Right cardiac atrium (tissue), 5 donors: Measurements from ENCODE around the gene EIPR1. TPM values are rescaled to one million over a fixed set of nuclear protein-coding genes. Genes with fewer than 3 reads are reported as not detected.
"Not testable (repeated sequence)": the region's sequence is repeated elsewhere in the genome, so short reads cannot be mapped to it uniquely, and the experiment has no call there.

Experiments
- ATAC-seq, 2 donors: fragments of 200-7000 bp; cut with Tn5 transposase; one replicate each; pipeline versions ENCODE4 v1.8.0 to v1.9.1; 2020; ENCODE audit warnings: moderate library complexity in 2 of 2, mild to moderate bottlenecking in 1 of 2
- DNase-seq, 3 donors: peaks; one replicate each; pipeline ENCODE4 v3.0.0-alpha.2; 2020
- H3K27ac ChIP-seq: one replicate; pipeline ENCODE4 v1.5.1; 2013; ENCODE audit warnings: mild to moderate bottlenecking, low read length, control low read depth, moderate library complexity
- H3K27me3 ChIP-seq: one replicate; pipeline ENCODE4 v1.6.1; 2013; ENCODE audit not compliant: control insufficient read depth, insufficient read depth
- H3K4me1 ChIP-seq: one replicate; pipeline ENCODE4 v1.6.1; 2013; ENCODE audit warnings: low read length; ENCODE audit not compliant: control insufficient read depth, insufficient read depth
- H3K4me3 ChIP-seq: one replicate; pipeline ENCODE4 v1.5.1; 2013; ENCODE audit warnings: low read length, control low read depth
- H3K9me3 ChIP-seq: one replicate; pipeline ENCODE4 v1.6.1; 2013; ENCODE audit warnings: low read length; ENCODE audit not compliant: control insufficient read depth
- WGBS: extraction: QIAGEN DNeasy Blood & Tissue Kit; methylation state at CpG from one replicate; pipeline ENCODE4 v1.1.7; 2013; 5-methylcytosine and 5-hydroxymethylcytosine counted together
- intact Hi-C, 4 donors: fragments of 100-400 bp; cut with DNase I; formaldehyde crosslinking; loops; one replicate each; pipeline versions ENCODE4 v1.11.0 to v1.14.0; 2022 to 2023
- polyA plus RNA-seq: library from polyadenylated mRNA; stranded (reverse); fragments of 200-250 nt; gene quantifications from one replicate; pipeline ENCODE4 v1.2.3, GENCODE V29; 2013
- total RNA-seq, 4 donors: library from RNA; stranded (reverse); fragmentation: NEBNext Ultra II Directional; extraction: Animal tissue kit (Norgen Biotek cat#: 25700); gene quantifications; one replicate each; pipeline ENCODE4 v1.2.1, GENCODE V29; 2021
- donor health status: healthy with polysubstance abuse.
- donor health status: DM: no; HTN: yes; CAD: no.
- donor health status: DM: no; HTN: no; CAD: no.
- donor health status: DM: no; HTN: yes; CAD: no; lungs with severe emphysema.
- donor health status: DM: yes; HTN: yes; CAD: no.

Gene EIPR1
- total and polyA plus RNA-seq, 5 donors: 8.4 to 12.2 (median 10.6) TPM

DNA sequence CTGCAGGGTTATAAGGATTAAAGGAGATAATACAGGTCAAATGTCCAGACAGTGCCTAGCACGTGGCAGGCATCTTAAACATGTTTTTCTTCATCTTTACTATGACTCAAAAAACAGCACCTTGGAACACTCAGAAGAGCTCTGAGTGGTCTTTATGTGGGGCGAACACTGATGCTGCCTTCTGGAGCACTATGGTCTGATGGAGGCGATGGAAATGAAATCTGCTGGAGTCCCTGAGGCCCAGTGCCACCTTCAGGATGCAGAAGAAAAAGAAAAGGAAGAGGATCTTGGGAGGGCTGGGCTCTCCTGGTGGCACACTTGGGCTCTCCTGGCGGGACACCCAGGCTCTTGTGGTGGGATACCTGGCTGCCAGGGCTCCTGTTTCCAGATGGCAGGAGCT lies 171.8 kb downstream of the EIPR1 start:
- intact Hi-C loops: no loop called here
- DNase-seq: no peak
- H3K27ac ChIP-seq: no peak overlapping the region

DNA sequence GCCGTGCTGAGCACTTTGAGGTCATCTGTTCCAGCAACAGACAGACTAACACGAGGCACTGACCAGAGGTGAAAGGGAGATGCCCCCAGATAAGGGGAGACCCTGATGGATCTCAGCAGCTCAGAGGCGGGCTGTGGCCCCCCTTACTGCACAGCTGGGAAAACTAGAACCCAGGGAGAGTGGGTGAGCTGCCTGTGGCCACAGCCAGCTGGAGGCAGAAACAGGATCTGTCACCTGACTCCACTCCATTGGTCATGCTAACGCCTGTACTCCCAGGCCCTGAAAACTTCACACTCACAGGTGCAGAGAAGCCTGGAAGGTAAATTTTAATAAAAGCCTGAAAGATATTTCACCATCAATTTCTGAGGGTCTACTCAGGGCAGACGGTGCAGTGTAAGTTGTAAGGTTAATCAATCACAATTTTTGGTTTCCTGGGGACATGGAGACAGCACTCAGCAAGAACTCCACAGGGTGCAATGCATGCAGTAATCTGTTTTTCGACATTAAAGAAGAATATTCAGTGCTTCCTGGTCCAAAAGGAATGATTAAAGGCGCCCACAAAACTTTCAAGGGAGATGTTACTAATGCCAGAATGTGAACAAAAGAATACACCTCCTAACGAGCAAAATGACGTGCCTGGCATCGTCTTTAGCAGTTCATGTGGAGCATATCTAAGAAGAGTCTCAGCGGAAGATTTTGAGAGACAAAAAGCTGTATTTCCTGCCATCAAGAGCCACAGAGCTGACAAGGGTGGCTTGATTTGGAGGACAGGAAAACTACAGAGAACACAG lies 173.4 kb downstream of the EIPR1 start:
- WGBS: 91% methylated on average over 11 of the region's 11 CpGs
- H3K4me3 ChIP-seq: no peak overlapping the region
- no peak for ATAC-seq
- DNase-seq: no peak
- intact Hi-C loops: no loop called here
- no peak overlapping the region for H3K27ac ChIP-seq
- no peaks in the 10 kb centered on the region for H3K27me3 ChIP-seq
- H3K9me3 ChIP-seq: no peaks in the 10 kb centered on the region
- H3K4me1 ChIP-seq: no peaks in the 10 kb centered on the region

More for the DNA sequence above, 171.8 kb downstream of the EIPR1 start:
- Histone ChIP-seq H3K27me3 (no peaks in the 10 kb centered on the region), H3K4me3 (no peak overlapping the region), H3K4me1 (no peaks in the 10 kb centered on the region), H3K9me3 (no peaks in the 10 kb centered on the region)
- WGBS: 97% methylated on average over 4 of the region's 4 CpGs
- no peak for ATAC-seq

DNA sequence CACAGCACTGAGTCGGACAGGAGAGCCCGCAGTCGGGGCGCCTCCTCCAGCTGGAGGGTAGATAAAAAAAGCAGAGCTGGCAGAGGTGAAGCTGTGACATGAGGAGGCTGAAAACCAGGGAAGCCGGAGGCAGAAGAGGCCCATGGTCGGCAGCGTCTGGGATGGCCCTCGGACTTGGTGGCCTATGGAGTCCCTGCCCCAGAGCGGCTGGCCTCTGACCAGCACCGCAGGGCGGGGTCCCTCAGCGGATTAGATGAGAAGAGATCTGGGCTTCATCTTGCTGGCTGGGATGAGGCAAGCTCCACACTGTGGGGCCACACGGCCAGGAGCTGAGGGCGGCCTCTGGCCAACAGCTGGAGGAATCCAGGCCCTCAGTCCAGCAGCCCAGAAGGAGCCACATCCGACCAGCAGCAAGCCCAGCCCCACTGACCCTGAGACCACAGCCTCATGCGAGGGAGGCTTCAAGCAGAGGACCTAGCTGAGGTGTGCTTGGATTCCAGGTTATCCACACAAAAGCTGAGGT lies 174.1 kb downstream of the EIPR1 start:
- DNase-seq: no peak

DNA sequence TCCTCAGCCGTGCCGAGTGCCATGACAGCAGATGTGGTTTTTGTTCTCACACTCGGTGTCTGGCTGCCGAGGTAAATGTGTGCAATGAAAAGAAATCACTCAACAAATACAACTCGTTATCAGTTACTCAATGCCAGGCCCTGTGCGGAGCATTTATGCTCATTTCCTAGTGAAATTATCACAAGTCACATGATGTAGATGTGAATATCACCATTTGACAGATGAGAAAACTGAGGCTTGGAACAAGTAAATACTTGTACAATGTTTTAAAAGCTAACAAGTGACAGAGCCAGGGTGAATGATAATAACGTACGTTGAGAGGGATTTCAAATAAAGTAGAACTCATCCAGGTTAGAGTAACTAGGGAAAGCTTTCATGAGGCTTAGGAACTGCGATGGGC lies 174.7 kb downstream of the EIPR1 start:
- Histone ChIP-seq H3K9me3 (no peaks in the 10 kb centered on the region), H3K4me3 (no peak overlapping the region), H3K27me3 (no peaks in the 10 kb centered on the region), H3K27ac (no peak overlapping the region), H3K4me1 (no peaks in the 10 kb centered on the region)
- intact Hi-C loops: no loop called here
- DNase-seq: no peak
- WGBS: 94% methylated on average over 9 of the region's 9 CpGs
- no peak for ATAC-seq

More for the DNA sequence above, 174.1 kb downstream of the EIPR1 start:
- H3K4me1 ChIP-seq: no peaks in the 10 kb centered on the region
- 95% methylated on average over 16 of the region's 16 CpGs for WGBS
- no peak for ATAC-seq
- no peak overlapping the region for H3K4me3 ChIP-seq
- H3K27me3 ChIP-seq: no peaks in the 10 kb centered on the region
- H3K27ac ChIP-seq: no peak overlapping the region
- no peaks in the 10 kb centered on the region for H3K9me3 ChIP-seq
- intact Hi-C loops: no loop called here

DNA sequence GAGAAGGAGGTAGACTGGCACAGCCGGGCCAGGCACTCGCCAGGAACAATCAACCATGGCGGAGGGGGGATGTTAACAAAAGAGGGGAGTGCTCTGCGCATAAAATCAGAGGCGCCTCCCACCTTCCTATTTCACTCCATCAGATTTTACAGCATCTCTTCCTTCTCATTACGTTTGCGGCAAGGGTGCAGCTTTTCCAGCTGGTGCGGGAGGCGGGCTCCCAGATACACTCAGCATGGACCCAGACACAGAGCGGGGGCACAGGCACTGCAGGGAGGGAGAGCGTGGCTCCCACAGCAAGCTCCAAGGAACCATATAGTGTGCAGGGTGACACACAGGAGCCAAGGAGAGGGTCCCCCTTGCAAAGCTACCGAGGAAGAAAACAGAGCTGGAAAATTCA lies 176.3 kb downstream of the EIPR1 start:
- WGBS: 95% methylated on average over 12 of the region's 12 CpGs
- DNase-seq (no peak), ATAC-seq (no peak)
- no peaks in the 10 kb centered on the region for H3K9me3 ChIP-seq
- no peak overlapping the region for H3K27ac ChIP-seq
- no peaks in the 10 kb centered on the region for H3K27me3 ChIP-seq
- H3K4me1 ChIP-seq: no peaks in the 10 kb centered on the region
- intact Hi-C loops: no loop called here
- H3K4me3 ChIP-seq: no peak overlapping the region

DNA sequence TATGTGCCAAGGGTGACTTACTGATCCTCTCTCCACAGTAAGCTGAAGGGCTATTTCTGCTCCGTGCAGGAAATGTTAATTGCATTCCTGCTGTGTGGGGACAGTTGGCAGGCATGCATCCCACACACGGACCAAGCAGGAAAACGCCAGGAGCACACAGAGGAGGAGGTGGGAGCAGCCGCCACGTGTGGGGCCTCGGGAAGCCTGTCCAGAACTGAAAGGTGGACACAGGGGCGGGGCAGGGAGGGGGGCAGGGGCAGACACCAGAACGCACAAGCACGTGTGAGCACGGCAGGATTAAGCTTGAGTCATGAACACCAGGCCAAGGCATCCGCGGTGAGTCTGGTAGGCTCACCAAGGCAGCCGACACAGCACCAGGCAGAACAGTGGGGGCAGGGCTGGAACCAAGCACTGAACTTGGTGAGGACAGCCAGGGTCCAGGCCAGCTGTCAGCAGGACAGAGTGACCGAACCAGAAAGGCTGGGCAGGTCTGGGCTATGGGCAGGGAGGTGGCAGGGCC lies 177.1 kb downstream of the EIPR1 start:
- no peaks in the 10 kb centered on the region for H3K27me3 ChIP-seq
- ATAC-seq (peak; percentile 32 to 74), DNase-seq (no peak)
- no peaks in the 10 kb centered on the region for H3K4me1 ChIP-seq
- H3K9me3 ChIP-seq: no peaks in the 10 kb centered on the region
- no peak overlapping the region for H3K4me3 ChIP-seq
- intact Hi-C loops: no loop called here
- H3K27ac ChIP-seq: no peak overlapping the region
- WGBS: 55% methylated on average over 14 of the region's 14 CpGs

DNA sequence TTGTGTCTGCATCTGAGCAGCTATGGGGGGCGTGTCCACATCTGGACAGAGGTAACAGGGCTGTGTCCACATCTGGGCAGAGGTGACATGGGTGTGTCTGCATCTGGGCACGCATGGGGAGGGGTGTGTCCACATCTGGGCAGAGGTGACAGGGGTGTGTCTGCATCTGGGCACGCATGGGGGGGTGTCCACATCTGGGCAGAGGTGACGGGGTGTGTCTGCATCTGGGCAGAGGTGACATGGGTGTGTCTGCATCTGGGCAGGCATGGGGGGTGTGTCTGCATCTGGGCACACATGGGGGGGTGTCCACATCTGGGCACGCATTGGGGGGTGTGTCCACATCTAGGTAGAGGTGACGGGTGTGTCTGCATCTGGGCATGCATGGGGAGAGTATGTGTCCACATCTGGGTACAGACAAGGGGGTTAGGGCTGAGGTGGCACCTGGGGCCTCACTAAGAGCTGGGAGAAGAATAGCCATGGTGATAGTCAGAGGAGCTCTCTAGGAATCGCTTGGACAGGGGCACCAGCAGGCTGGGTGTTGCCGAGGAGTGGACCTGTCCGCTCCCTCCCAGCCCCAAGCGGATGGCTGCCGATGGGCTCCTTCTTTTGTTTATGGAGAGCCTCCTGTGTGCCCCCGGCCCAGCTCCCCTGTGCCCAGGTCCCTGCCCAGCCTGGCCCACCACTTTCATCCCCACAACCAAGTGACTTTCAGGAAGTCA lies 177.8 kb downstream of the EIPR1 start:
- intact Hi-C loops: no loop called here
- Histone ChIP-seq H3K4me3 (no peak overlapping the region), H3K4me1 (no peaks in the 10 kb centered on the region), H3K9me3 (no peaks in the 10 kb centered on the region), H3K27ac (no peak overlapping the region), H3K27me3 (no peaks in the 10 kb centered on the region)
- WGBS: 86% methylated on average over 12 of the region's 12 CpGs
- DNase-seq (no peak), ATAC-seq (peak; percentile 21 to 51)

DNA sequence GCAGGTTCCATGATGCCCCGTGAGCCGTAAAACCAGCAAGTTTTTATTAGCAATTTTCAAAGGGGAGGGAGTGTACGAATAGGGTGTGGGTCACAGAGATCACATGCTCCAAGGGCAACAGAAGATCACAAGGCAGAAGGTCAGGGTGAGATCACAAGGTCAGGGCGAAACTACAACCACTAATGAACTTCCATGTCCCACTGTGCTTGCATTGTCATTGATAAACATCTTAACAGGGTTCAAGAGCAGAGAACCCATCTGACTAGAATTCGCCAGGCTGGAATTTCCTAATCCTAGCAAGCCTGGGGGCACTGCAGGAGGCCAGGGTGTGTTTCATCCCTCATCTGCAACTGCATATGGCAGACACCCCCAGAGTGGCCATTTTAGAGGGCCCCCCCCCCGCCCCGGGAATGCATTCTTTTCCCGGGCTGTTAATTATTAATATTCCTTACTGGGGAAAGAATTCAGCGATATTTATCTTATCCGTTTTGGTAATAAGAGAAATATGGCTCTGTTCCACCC lies 178.9 kb downstream of the EIPR1 start:
- DNase-seq, intact Hi-C loops, H3K27ac ChIP-seq, H3K27me3 ChIP-seq, ATAC-seq, H3K4me1 ChIP-seq, H3K4me3 ChIP-seq, H3K9me3 ChIP-seq: not testable (repeated sequence)
- 79% methylated on average over 9 of the region's 10 CpGs for WGBS

DNA sequence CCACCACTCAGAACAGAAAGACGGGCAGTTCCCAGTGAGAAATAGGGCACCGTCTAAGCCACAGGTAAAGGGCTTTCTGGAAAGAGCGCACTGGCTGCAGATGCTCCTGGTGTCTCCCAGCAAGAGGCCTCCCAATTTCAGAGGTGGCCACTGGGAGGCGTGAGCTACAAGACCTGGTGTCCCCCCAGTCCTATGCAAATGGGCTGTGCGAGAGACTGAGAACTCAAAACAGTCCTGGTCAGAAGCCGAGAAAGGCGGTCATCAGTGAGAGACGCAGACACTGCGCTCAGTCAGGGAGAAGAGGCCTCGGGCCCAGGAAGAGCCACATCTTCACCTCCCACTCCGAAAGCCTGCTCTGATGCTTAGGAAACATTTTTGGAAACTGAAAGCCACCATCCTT lies 179.5 kb downstream of the EIPR1 start:
- intact Hi-C loops: no loop called here
- no peaks in the 10 kb centered on the region for H3K27me3 ChIP-seq
- no peaks in the 10 kb centered on the region for H3K4me1 ChIP-seq
- DNase-seq (no peak), ATAC-seq (no peak)
- no peaks in the 10 kb centered on the region for H3K9me3 ChIP-seq
- no peak overlapping the region for H3K4me3 ChIP-seq
- no peak overlapping the region for H3K27ac ChIP-seq
- 98% methylated on average over 11 of the region's 11 CpGs for WGBS

DNA sequence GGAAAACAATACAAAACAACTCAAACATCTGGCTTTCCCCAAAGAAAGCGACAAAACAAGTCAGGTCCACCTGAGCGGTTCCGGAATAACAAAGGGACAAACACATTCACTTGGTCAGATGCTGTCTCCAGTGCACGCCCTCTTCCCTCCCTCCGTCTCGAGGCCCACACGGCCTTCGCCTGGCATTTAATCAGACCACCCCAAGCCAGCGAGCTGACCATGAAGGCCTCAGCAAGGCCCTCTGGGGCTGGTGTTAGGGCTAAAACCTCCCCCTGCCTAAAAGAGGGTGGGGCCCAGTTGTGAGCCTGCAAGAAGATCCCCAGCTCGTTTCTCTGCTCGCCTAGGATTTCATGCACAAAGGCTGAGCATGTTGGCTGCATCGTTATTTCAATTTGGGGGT lies 180.3 kb downstream of the EIPR1 start:
- Histone ChIP-seq H3K4me1 (no peaks in the 10 kb centered on the region), H3K27ac (no peak overlapping the region), H3K4me3 (no peak overlapping the region), H3K27me3 (no peaks in the 10 kb centered on the region), H3K9me3 (no peaks in the 10 kb centered on the region)
- ATAC-seq (no peak), DNase-seq (no peak)
- 79% methylated on average over 12 of the region's 12 CpGs for WGBS
- intact Hi-C loops: no loop called here

DNA sequence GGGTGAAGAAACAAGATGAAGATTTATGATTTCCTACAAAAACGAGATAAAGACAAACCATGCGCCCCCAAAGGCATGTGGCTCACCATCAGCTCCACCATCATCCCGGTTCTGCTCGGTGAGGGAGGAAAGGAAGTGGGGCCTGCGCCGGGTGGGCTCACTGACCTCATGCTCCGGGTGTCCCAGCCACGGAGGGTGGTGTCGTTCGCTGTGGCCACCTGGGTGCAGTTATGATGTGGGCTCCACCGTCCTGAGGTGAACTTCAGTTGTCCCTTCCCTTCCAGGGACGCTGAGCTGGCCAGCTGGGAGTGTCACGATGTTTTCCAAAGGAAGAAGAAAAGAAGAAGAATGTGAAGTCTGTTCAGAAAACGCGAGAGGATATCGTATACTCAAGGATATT lies 180.9 kb downstream of the EIPR1 start:
- WGBS: 88% methylated on average over 16 of the region's 16 CpGs
- intact Hi-C loops: no loop called here
- ATAC-seq (no peak), DNase-seq (peak in 1 of 3 donors; percentile 27)
- Histone ChIP-seq H3K9me3 (no peaks in the 10 kb centered on the region), H3K27me3 (no peaks in the 10 kb centered on the region), H3K4me3 (no peak overlapping the region), H3K4me1 (no peaks in the 10 kb centered on the region), H3K27ac (no peak overlapping the region)
